Measurements from ENCODE around the gene NMB.
"Not testable (repeated sequence)": the region's sequence is repeated elsewhere in the genome, so short reads cannot be mapped to it uniquely, and the experiment has no call there.

NMB gene

DNA sequence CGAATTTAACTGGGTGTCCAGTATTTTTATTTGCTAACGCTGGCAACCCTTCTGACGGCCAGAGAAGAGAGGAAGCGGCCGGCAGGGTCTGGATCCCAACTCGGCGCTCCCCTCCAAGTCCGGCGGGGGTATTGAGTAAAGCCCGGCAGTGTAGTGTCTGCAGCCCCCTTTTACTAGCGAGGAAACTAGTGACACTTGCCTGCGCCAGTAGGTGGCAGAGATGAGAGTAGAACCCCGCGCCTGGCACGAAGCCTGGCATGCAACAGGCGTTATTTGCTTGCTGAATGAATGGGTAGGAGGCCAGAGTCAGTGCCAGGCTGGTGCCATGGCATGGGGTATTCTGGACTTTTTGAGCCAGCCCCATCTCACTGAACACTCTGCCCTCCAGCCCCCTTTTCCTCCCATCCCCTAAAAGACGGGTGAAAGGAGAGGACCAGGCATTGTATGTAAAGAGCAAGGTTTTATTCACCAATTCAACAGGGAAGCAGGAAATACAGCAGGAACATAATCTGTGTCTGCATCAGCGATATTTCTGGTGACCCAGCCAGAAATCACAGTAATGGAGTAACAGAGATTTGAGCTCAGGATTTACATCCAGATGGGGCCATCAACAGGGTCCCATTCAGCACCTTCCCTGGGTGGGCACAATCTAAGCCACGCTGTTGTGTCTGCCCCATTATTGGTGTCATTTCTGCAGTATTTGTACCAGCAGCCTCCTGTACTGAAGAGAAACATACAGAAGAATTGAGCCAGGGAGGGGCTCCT lies 3.1 kb downstream of the NMB start:
- DNase-seq: peak; percentile 82

DNA sequence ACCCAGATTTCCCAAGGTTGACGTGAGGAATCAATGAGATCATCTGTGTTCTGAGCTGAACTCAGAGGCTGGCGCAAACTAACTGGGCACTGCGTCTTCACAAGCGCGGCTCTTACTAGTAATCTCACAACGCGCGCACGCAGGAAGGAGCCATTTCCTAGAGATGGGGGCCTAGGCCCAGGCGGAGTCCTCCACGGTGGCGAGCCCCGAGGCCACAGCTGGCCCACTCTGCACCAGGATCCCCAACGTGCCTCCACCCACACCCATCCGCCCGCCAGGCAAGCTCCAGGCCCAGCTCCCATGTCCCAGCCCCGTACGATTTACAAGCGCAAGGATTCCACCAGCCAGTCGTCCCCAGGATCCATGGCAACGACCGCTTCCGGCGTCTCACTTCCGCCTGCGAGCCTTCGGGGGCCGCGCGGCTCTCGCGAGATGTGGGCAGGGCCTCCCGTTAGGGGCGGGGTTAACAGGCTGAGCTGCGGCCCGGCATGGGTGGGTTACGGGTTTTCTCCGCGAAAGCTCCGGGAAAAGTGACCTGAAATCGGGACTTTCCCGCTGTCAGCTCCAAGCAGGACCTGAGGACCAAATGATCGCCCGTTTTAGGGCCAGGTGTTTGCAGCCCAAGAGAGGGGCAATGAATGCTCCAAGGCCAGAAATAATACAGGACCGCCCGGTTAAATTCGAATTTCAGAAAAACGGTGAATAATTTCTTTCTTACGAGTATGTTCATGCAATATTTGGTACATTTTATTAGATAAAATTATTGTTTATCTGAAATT lies 3.9 kb downstream of the NMB start, which contains the start of gene WDR73:
WDR73 (minus strand) TSS at position 374 of the 779 bp plus-strand sequence; CDS start at position 365, 9 bp downstream.
- peak; percentile 96 for DNase-seq

DNA sequence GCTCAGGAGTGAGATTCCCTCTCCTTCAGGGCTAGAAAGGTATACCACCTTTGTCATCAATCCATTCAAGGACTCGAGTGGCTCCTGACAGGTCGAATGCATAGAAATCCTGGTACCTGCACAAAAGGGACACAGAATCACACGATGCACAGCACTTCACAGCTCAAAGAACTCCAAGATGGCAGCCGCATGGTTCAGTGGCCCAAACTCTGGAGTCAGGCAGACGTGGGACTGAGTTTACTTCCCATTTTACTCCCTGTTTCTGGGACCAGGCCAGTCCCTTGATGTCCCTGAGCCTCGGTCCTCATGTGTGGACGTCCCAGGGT lies 4.5 kb downstream of the NMB start:
- DNase-seq: no peak

DNA sequence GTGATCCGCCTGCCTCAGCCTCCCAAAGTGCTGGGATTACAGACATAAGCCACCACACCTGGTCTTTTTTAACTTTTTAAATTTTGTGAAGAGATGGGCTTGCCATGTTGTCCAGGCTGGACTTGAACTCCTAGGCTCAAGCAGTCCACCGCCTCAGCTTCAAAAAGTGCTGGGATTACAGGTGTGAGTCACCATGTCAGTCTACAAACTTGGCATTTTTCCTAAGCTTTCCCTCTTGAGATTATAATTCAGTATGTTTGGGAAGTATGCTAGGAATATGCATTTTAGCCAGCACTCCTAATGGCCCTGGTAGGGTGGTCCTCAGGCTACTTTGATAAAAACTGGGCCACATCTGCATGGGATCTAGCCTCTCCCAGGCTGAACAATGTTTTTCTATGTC lies 8.3 kb downstream of the NMB start:
- DNase-seq: no peak

DNA sequence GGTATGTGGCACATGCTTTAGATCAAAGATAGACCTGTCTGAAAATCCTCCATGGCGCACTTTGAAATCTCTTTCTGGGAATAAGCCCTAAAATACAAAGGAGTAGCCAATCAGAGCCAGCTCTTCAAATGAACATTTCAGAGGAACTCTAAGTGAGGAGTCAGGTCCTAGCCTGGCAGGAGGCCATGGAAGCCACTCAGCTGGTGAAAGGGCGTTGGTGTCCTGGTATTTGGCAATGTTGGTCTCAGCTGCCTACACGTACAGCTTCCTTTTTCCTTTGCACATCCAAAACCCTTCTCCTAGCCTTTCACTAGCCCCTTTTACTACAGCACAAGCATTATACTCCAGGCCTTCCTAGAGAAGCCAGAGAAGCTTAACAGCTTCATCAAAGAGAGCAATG lies 9.5 kb downstream of the NMB start:
- DNase-seq: no peak

DNA sequence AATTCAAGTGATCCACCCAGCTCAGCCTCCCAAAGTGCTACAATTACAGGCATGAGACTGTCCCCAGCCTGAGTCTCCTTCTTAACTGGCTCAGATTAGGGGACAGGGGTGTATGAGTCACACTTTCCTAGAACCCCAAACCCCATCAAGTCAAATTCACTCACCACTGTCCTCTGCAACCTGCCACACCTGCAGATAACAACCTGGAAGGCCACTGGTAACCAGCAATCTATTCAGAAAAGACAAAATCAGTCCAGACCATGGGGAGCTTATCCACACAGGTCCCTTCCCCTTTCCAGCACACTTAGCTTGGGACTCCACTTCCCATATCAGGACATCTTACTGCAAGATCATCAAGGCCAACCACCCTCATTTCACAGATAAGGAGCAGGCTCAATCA lies 10.3 kb downstream of the NMB start:
- DNase-seq: no peak

DNA sequence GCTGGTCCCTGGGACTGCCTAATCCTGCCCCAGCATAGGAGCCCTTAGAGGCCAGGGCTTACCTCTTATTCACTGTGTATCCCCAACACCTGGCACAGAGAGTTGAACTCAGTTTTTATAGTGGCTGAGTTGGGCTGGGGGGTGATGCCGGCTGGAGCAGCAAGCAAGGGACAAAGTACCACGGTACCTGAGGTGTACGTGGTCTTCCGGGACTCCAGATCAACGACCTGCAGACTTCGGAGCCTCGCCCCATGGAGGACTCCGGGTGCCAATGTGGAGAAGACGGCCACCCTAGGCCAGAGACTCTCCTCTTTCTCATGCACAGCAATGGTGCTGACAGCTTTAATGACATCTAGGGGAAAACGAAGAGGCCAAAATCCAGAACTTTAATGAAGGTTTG lies 12.0 kb downstream of the NMB start:
- DNase-seq: no peak

DNA sequence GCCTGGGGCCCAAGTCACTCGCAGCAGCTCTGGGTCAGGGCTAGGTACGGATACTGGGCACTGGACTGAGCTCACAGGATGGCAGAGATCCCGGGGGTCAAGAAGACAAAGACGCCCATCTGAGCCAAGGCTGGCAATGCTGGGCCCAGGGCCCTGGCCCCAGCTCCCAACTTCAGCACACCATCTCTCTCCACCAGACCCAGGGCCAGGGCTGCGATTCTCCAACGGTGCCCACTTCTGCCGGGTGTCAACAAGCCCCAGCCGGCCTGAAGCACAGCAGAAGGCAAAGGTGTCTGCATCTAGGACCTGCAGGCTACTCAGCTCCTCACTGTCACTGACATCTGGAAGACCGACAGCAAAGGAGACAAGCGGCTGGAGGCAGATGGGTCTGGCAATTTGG lies 12.5 kb downstream of the NMB start:
- DNase-seq: no peak

DNA sequence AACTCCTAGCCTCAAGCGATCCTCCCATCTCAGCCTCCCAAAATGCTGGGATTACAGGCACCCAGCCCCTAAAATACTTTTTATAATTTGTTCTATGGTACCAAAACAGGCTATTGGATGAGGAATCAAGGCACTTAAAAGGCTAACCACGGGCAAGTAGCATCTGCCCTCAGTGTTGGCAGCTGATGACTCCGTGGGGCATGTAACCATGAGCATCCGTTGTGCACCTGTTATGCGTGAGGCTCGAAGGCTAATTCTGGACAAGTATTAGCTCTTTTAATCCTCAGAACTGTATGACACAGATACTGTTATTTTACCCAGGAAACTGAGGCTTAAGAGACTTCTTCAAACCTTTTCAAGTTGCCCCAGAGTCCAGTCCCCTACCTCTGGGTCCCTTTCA lies 14.2 kb downstream of the NMB start:
- no peak for DNase-seq

DNA sequence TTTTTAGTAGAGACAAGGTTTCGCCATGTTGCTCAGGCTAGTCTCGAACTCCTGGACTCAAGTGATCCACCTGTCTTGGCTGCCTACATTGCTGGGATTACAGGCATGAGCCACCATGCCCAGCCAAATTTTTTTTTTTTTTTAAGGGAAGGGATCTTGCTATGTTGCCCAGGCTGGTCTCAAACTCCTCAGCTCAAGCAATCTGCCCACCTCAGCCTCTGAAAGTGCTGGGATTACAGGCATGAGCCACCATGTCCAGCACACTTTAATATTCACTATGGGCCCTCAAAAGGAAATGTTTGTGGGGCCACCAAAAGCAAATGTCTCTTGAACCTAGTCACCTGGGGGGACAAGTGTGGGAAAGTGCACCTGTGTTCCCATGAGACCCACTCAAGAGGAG lies 15.4 kb downstream of the NMB start:
- not testable (repeated sequence) for DNase-seq

DNA sequence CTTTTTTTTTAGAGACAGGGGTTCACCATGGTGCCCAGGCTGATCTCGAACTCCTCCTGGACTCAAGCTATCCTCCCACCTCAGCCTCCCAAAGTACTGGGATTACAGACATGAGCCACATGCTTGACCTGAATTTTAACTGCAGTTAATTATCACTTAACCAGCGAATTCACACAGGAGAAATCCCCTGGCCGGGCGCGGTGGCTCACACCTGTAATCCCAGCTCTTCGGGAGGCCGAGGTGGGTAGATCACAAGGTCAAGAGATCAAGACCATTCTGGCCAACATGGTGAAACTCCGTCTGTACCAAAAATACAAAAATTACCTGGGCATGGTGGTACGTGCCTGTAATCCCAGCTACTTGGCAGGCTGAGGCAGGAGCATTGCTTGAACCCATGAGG lies 16.1 kb downstream of the NMB start:
- not testable (repeated sequence) for DNase-seq

DNA sequence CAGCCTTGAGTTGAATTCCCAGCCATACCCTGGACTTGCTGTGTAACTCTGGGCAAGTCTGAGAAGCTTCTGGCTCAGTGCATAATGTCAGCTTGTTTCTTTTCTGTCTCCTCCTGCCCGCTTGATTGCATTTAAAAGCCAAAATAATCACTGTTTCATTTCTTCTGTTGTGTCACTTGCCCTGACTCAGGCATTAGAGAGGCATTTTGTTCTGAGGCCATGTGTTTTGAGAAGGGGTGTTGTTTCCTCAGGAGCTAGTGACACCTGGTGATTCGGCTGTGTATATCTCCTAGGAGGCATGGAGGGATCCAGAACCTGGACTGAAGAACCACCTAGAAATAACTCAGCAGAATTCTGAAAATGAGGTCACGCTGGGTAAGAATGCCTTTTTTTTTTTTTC lies 19.9 kb downstream of the NMB start:
- DNase-seq: peak; percentile 39

DNA sequence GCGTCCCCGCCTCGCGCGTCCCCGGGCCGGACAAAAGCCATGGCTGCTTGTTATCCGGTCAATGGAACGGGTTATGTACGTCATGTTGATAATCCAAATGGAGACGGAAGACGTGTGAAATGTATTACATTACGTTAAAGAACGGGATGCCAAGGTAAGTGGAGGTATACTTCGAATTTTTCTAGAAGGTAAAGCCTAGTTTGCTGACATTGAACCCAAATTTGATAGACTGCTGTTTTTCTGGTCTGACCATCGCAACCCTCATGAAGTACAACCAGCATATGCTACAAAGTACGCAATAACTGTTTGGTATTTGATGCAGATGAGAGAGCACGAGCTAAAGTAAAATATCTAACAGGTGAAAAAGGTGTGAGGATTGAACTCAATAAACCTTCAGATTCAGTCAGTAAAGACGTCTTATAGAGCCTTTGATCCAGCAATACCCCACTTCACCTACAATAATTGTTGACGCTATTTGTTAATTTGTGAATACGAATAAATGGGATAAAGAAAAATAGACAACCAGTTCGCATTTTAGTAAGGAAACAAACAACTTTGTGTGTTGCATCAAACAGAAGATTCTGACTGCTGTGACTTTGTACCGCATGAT lies 23.7 kb downstream of the NMB start:
- peak; percentile 18 for DNase-seq

DNA sequence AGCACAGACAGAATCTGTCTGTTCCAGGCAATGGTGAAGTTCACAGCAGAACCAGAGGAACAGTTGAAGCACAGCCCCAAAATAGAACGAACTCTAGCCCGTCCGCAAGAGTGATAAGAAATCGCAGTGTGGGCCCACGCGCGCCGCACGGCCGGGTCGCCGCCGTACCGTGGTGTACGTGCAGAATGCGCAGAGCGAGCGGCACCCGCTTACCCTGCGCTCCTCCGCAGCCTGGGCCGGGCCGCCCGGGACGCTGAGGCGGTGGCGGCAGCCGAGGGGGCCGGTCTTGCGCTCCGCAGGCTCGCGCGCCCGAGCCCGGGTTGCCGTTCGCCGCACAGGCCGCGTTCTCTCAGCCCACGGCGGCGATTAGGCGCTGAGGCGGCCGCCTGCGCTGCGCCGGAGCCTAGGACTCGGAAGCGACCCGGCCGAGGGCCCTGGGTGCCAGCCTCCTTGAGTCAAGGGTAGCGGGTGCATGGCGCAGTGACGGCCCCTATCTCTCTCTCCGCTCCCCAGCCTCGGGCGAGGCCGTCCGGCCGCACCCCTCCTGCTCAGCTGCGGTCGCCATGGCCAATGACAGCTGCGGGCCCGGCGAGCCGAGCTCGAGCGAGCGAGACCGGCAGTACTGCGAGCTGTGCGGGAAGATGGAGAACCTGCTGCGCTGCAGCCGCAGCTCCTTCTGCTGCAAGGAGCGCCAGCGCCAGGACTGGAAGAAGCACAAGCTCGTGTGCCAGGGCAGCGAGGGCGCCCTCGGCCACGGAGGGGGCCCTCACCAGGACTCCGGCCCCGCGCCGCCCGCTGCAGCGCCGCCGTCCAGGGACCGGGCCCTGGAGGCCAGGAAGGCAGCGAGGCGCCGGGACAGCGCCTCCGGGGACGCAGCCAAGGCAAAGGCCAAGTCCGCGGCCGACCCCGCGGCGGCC lies 24.4 kb downstream of the NMB start:
- DNase-seq: peak; percentile 62

DNA sequence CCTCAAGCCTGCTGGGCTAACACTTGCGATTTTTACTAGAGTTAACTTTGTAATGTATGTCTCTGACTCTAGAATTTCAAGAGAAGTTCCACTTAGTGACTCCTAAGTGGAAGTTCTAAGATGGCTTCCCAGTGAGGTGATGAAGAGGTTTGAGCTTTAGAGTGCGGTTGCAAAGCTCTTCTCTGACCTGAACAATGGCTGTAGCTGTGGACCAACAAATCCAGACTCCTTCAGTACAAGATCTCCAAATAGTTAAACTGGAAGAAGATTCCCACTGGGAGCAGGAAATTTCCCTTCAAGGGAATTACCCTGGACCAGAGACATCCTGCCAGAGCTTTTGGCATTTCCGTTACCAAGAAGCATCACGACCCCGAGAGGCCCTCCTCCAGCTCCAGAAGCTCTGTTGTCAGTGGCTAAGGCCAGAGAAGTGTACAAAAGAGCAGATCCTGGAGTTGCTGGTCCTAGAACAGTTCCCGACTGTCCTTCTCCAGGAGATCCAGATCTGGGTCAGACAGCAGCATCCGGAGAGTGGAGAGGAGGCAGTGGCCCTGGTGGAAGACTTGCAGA lies 26.2 kb downstream of the NMB start:
- DNase-seq: no peak

DNA sequence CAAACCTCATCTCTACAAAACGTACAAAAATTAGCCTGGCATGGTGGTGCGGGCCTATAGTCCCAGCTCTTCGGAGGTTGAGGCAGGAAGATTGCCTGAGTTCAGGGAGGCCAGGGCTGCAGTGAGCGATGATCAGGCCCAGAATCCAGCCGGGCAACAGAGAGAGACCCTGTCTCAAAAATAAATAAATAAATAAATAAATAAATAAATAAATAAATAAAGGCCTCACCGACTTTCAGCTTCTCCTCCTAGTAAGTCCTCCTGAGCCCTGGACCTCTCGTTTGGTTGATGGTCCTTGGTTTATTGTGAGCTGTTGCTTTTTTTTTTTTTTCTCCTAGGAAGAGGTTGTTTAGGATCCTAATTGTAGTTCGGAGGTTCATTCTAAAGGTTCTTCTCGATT lies 29.0 kb downstream of the NMB start:
- DNase-seq: no peak

DNA sequence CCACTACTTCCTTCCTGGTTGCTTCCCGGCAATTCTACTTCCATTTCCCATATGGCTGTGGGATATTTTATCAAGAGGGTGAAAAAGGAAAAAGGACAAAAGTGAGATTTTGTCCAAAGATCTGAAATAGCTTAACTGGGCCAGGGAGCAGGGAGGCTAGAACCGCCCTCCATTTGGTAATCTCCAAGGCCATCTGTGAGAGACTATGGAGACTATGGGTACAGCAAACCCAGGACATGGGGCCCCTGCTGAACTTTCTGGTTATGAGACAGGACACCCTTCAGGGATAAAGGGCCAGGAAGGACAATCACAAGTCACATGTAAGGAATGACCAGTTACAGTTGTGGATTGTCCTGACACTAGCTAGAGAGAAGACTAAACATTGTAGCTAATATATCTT lies 32.9 kb downstream of the NMB start:
- DNase-seq: no peak

DNA sequence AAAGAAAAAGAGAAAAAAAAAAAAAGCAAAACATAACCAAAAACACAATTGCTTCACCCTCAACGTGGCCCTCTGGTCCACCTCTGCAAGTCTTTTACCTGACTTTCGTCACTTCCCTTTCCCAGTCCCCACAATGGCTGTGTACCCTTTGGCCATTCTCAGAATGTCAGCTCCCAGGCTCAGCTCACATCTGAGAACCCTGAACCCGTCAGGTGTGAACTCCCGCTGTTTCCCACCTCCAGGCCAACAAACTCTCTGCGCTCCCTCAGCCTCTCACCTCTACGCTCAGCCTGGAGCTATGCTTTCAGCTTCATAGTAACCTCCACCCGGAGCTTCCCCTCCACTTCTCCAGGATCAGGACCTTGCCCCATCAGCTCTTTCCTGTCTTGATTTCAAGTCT lies 33.6 kb downstream of the NMB start:
- DNase-seq: no peak

DNA sequence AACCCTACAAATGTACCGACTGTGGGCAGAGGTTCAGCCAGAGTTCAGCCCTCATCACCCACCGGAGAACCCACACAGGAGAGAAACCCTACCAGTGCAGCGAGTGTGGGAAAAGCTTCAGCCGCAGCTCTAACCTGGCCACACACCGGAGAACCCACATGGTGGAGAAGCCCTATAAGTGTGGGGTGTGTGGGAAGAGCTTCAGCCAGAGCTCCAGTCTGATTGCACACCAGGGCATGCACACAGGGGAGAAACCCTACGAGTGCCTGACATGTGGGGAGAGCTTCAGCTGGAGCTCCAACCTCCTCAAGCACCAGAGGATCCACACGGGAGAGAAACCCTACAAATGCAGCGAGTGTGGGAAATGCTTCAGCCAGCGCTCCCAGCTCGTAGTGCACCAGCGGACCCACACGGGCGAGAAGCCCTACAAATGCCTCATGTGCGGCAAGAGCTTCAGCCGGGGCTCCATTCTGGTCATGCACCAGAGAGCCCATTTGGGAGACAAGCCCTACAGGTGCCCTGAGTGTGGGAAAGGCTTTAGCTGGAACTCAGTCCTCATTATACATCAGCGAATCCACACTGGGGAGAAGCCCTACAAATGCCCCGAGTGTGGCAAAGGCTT lies 36.5 kb downstream of the NMB start:
- no peak for DNase-seq

DNA sequence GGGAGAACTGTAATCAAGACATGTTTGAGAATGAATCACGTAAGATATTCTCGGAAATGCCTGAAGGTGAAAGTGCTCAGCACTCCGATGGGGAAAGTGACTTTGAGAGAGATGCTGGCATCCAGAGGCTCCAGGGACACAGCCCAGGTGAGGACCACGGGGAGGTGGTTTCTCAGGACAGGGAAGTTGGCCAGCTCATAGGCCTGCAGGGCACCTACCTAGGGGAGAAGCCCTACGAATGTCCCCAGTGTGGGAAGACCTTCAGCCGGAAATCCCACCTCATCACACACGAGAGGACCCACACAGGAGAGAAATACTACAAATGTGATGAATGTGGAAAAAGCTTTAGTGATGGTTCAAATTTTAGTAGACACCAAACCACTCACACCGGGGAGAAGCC lies 37.4 kb downstream of the NMB start:
- DNase-seq: no peak

DNA sequence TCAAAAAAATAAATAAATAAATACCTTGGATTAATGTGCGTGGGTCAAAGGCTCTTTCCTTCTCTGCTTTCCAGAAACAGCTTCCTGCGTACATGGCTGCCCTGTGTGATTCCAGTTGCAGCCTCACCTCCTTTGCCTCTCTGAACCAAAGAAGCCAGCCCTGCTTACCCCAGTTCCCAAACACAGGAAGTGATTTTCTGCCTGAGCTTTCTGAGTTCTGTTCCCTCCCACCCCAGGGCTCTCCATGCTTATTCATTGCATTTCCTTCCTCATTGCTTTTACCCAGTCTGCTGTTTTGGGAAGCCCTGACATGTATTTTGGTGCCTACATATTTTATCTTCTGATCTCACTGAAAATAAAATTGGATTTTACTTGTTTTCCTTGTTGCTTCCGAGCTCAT lies 41.8 kb downstream of the NMB start:
- no peak for DNase-seq

DNA sequence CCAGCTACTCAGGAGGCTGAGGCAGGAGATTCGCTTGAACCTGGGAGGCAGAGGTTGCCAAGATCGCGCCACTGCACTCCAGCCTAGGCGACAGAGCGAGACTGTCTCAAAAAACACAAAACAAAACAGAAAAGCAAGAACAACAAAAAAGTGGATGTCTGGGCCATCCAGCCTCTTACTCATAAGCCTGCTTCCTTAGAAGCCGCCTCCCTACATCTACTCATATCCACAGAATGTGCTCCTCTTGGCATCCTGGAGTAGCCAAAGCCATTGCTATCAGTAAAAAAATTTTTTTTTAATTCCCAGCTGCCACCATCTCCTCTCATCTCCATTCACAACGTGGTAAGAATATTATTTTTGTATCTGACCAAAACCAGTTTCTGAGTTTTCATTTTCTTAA lies 46.4 kb downstream of the NMB start:
- DNase-seq: no peak

All from CD4-positive, alpha-beta T cell treated with Interleukin-17A for 1 hour (primary cell).